Measurements from ENCODE around the gene GK.
"Not testable (repeated sequence)": the region's sequence is repeated elsewhere in the genome, so short reads cannot be mapped to it uniquely, and the experiment has no call there.

Gene GK

GRCh38 chrX:30706216-30706775, 53.1 kb downstream of the GK start:
- DNase-seq (ENCODE audit: low spot score) = no peak

DNA sequence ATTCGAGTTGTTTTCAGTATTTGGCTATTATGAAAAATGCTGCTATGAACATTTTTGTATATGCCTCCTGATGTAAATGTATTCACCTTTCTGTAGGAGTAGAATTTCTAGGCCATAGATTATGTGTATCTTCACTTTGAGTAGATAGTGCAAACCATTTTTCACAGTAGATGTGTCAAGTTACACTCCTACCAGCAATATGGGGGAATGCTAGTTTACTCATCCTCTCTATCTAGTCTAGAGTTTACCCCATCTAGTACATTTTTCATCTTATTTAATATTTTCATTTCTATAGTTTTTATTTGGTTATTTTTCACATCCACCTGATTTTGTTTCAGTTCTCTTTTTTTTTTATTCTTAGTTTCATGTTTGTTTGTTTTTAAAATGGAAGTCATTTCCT, 59.0 kb downstream of the GK start:
- no peak for DNase-seq (ENCODE audit: low spot score)

DNA sequence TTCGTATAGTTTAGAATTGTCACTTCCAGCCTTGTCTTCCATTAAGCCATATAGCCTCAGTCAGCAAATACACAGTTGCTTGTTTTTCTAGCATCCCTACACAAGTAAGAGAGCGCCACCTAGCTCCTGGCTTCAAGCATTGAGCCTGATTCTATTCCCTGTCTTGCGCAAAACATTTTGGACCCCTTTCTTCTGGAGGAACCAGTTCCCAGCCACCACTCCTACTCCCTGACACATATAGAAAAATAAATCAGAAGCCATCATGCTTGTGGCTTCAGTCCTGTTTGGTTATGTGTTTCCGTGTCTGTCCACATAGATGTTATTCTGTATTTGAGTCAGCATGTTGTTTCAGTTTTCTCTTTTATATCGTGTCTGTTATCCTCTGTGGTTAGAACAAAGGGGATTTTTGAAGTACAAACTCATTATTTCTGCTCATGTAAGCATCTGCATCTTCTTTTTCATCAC, 59.9 kb downstream of the GK start:
- peak; percentile 49 for DNase-seq (ENCODE audit: low spot score)

GRCh38 chrX:30714138-30714537, 60.9 kb downstream of the GK start:
- DNase-seq (ENCODE audit: low spot score) = no peak

DNA sequence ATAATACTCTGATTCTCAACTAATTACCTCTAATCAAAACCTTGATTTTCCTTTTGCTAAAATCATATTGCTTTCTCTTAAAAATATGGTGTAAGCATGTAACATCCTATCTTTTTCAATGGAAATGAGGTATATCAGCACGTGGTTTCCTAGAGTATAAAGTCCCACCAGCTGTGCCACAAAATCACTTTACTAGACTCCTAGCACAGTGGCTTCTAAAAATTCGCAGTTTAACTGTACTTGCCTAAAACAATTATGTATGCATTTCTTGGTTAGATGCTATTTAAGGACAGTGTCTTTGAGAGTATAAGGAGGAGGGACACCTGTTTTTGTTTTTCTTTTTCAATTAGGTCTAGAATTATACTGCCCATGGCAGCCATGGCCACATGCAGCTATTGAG, 62.8 kb downstream of the GK start:
- DNase-seq (ENCODE audit: low spot score) = no peak

DNA sequence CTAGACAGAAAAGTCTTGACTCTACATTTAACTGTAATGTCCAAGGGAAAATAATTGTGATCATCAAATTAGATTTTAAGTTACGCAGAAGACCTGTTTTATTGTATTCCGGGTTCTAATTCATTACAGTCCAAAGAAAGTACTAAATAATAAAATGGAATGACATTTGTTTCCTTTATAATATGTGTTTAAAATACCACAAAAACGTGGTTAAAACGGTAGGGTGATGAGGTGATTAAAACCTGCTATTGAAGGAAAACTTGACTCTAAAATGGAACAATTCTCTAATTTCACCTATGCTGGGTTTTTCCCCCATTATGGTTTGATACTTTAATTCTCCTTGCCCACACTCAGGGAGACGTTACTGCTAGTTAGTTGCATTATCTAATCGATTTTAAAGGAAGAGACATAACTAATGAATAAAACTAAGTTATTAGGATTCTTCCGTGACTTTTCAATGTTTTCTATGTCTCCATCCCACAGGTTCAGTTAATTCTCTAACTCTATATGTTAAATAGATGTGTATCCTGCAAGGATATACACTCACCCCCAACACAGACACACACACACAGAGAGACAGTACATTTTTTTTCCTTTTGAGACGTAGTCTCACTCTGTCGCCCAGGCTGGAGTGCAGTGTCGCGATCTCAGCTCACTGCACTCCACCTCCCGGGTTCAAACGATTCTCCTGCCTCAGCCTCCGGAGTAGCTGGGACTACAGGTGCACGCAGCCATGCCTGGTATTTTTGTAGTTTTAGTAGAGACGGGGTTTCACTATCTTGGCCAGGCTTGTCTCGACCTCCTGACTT, 80.8 kb downstream of the GK start:
- DNase-seq (ENCODE audit: low spot score) = no peak

GRCh38 chrX:30734782-30735181, 81.6 kb downstream of the GK start:
- no peak for DNase-seq (ENCODE audit: low spot score)

DNA sequence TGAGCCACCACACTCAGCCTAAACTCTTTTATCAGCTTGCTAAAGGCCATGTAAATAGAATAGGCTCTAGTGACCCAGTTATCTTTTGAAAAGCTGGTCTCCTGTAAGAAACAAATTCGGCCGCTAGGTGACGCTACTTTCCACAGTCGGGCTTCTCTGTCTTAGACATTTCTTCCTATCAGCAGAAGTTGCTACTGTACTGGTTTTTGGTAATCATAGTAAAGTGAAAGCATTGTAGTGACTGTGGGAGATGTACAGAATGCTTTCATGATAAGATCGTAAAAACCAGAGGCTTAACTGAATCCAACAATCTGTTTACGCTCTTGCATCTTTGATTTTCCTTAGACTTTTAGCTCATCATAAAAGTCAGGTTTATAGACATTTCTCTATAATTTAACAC, 82.6 kb downstream of the GK start:
- DNase-seq (ENCODE audit: low spot score) = peak; percentile 67

GRCh38 chrX:30741545-30741944, 88.3 kb downstream of the GK start:
- no peak for DNase-seq (ENCODE audit: low spot score)

DNA sequence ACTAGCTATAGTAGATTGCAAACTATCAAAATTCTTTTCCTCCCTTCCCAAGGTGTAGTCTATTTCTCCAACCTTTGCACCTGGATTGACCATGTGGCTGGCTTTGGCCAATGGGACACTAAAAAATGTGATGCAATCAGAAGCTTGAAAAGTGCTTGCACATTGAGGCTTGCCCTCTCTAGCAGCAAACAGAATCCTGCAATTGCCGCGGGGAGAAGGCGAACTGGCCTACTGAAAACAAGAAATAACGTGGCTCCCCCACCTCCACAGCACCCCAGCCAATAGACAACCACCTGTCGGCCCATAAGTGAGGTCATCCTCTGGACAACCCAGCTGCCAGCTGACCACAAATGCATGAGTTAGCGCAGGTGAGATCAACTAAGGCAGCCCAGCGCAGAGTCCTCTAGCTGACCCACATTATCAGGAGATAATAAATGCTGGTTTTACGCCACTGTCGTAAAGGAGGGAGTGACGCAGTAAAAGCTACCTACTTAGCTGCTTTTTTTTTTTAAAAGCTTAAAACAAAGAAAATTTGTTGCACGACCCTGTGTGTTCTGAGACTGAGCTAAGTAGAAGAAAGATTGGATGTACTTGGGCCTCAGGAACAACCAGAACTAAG, 95.2 kb downstream of the GK start:
- no peak for DNase-seq (ENCODE audit: low spot score)

DNA sequence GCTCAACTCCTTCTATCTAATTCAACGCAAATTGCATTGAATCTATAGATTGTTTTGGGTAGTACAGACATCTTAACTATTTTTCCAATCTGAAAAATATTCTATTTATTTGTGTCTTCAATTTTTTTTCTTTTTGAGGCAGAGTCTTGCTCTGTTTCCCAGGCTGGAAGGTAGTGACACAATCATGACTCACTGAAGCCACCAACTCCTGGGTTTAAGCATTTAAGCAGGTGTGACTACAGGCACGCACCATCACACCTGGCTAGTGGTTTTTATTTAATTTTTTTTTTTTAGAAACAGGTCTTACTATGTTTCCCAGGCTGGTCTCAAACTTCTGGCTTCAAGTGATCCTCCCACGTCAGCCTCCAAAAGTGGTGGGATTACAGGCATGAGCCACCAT, 98.3 kb downstream of the GK start:
- no peak for DNase-seq (ENCODE audit: low spot score)

DNA sequence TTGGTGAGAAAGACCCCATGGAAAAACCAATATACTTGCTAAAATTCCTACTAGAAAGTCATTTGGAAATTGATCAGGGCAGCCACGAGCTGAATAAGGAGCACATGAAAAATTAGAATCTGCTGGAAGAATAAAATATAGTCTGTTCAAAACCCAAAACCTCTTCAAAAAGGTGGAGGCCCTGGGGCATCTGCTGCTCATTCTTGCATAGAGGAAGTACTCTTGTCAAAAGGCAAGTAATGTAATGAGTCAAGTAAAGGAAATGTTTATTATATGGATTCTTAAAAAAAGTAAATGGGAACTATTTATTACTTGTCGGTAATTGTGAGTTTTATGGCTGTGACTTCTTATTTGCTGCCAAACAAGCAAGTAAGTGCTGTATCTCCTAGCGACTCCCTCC, 109.5 kb downstream of the GK start:
- DNase-seq (ENCODE audit: low spot score) = no peak

- not testable (repeated sequence) for DNase-seq (ENCODE audit: low spot score)
Observed at GRCh38 chrX:30773764-30774163, 120.5 kb downstream of the GK start.

DNA sequence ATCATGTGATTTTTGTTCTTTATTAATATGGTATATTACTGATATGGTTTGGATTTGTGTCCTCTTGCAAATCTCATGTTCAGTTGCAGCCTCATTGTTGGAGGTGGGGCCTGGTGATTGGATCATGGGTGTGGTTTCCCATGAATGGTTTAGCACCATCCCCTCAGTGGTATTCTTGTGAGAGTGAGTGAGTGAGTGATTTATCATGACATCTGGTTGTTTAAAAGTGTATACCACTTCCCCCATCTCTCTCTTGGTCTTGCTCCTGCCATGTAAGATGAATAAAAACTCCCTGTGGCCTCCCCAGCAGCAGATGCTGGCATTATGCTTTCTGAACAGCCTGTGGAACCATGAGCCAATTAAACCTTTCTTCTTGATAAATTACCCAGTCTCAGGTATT, 124.4 kb downstream of the GK start:
- DNase-seq (ENCODE audit: low spot score) = no peak

DNA sequence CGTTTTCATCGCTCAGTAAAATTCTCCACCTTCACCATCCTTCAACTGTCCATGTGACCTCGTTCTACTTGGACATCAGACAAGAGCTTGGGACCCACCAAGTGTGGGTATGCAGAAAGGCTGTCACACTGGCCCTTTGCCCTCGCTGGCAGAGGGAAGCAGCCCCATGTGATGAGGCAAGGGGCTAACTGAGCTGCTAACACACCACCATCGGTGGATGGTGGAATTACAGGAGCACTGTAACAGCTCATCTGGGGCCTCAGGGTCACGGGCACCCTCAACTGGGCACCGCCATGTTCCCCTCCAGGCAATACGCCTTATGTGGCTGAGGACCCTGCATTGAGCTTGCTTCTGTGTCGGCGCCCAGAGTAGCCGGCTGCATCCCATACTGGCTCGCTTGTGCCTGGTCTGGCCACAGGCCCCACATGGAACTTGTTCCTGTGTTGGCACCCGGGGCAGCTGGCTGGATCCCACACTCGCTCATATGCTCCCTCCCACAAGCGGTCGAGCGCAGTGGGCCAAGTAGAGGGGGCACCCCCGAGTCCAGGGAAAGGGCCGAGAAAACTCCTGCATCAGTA, 126.3 kb downstream of the GK start:
- DNase-seq (ENCODE audit: low spot score) = no peak
